Osteocyte (in vitro differentiated cells): ENCODE data around the gene SIGMAR1. TPM values are rescaled to one million over a fixed set of nuclear protein-coding genes. Genes with fewer than 3 reads are reported as not detected.

Experiments used
- DNase-seq: peaks from one replicate; pipeline ENCODE4 v3.0.0; 2021; ENCODE audit warnings: mixed read lengths; ENCODE audit not compliant: unreplicated experiment; ENCODE audit errors: extremely low spot score
- H3K27ac Mint-ChIP-seq: one replicate; pipeline ENCODE4 v1.8.0; 2021; ENCODE audit warnings: mild to moderate bottlenecking, mixed read lengths; ENCODE audit not compliant: unreplicated experiment
- H3K27me3 Mint-ChIP-seq: one replicate; pipeline ENCODE4 v1.8.0; 2021; ENCODE audit warnings: mixed read lengths; ENCODE audit not compliant: unreplicated experiment
- H3K36me3 Mint-ChIP-seq: one replicate; pipeline ENCODE4 v1.8.0; 2021; ENCODE audit warnings: mixed read lengths; ENCODE audit not compliant: unreplicated experiment
- H3K4me1 Mint-ChIP-seq: one replicate; pipeline ENCODE4 v1.8.0; 2021; ENCODE audit warnings: mixed read lengths; ENCODE audit not compliant: unreplicated experiment
- H3K4me3 Mint-ChIP-seq: one replicate; pipeline ENCODE4 v1.8.0; 2021; ENCODE audit warnings: mild to moderate bottlenecking, moderate library complexity, mixed read lengths; ENCODE audit not compliant: unreplicated experiment
- H3K9me3 Mint-ChIP-seq: one replicate; pipeline ENCODE4 v1.8.0; 2021; ENCODE audit warnings: mixed read lengths; ENCODE audit not compliant: unreplicated experiment
- CTCF ChIP-seq: fragments of 200-600 bp; sonication (generic); IDR thresholded peaks from 2 replicates; pipeline ENCODE4 v1.5.0; 2021; ENCODE audit warnings: antibody characterized with exemption, mild to moderate bottlenecking, moderate library complexity
- total RNA-seq: library from RNA; stranded (reverse); gene quantifications from 2 replicates; pipeline ENCODE4 v1.2.1, GENCODE V29; 2021

SIGMAR1 gene
- total RNA-seq, 1 donor from 2014 or later, result 71.9 TPM

- Mint-ChIP-seq H3K27ac (peak overlapping the region; percentile 94), H3K27me3 (no peaks in the 10 kb centered on the region)
These were observed 505 bp upstream of the SIGMAR1 start for GRCh38 chr9:34638138-34638445.

GRCh38 chr9:34636791-34637355 is 714 bp downstream of the SIGMAR1 start:
- no peak for DNase-seq
- Mint-ChIP-seq H3K4me1 (peaks cover 20% of the 10 kb centered on the region), H3K36me3 (no peaks in the 10 kb centered on the region), H3K27ac (peak overlapping the region; percentile 38), H3K9me3 (no peaks in the 10 kb centered on the region), H3K27me3 (peaks cover 3% of the 10 kb centered on the region), H3K4me3 (peak overlapping the region; percentile 84)
- TF ChIP-seq CTCF, result no peak

More at GRCh38 chr9:34638138-34638445, 505 bp upstream of the SIGMAR1 start:
- Mint-ChIP-seq H3K4me1 (peaks cover 20% of the 10 kb centered on the region), H3K9me3 (no peaks in the 10 kb centered on the region), H3K36me3 (no peaks in the 10 kb centered on the region), H3K4me3 (peak overlapping the region; percentile 84)
- no peak for DNase-seq
- TF ChIP-seq CTCF, result no peak

GRCh38 chr9:34635556-34635955 is 2.0 kb downstream of the SIGMAR1 start:
- TF ChIP-seq CTCF, result no peak
- Mint-ChIP-seq H3K4me1 (peaks cover 20% of the 10 kb centered on the region), H3K27ac (no peak overlapping the region), H3K9me3 (no peaks in the 10 kb centered on the region), H3K4me3 (peak overlapping the region; percentile 60), H3K27me3 (peaks cover 16% of the 10 kb centered on the region), H3K36me3 (no peaks in the 10 kb centered on the region)
- DNase-seq, result no peak

- Mint-ChIP-seq H3K9me3 (no peaks in the 10 kb centered on the region), H3K27ac (no peak overlapping the region), H3K36me3 (no peaks in the 10 kb centered on the region), H3K4me3 (no peak overlapping the region), H3K27me3 (peaks cover 25% of the 10 kb centered on the region), H3K4me1 (peaks cover 21% of the 10 kb centered on the region)
- no peak for DNase-seq
- no peak for TF ChIP-seq CTCF
These were observed 2.9 kb downstream of the SIGMAR1 start for GRCh38 chr9:34634551-34635248.

GRCh38 chr9:34633851-34634550 is 3.6 kb downstream of the SIGMAR1 start:
- Mint-ChIP-seq H3K36me3 (no peaks in the 10 kb centered on the region), H3K9me3 (no peaks in the 10 kb centered on the region), H3K27ac (no peak overlapping the region), H3K27me3 (peaks cover 31% of the 10 kb centered on the region), H3K4me1 (peaks cover 27% of the 10 kb centered on the region), H3K4me3 (no peak overlapping the region)
- peak; percentile 88 for TF ChIP-seq CTCF
- DNase-seq, result no peak
